Aorta (tissue), 5 donors: ENCODE results near the gene OTX1. TPM values are rescaled to one million over a fixed set of nuclear protein-coding genes. Genes with fewer than 3 reads are reported as not detected.
"Not testable (repeated sequence)": the region's sequence is repeated elsewhere in the genome, so short reads cannot be mapped to it uniquely, and the experiment has no call there.

Source experiments
- ATAC-seq: fragments of 200-7000 bp; cut with Tn5 transposase; one replicate; pipeline ENCODE4 v1.9.1; 2022; ENCODE audit warnings: moderate library complexity; ENCODE audit not compliant: low FRiP score
- DNase-seq, 2 donors: peaks; one replicate each; pipeline ENCODE4 v3.0.0-alpha.2; 2020
- H3K27ac ChIP-seq, 2 donors: one replicate each; pipeline ENCODE4 v1.5.1; 2013; ENCODE audit warnings: low read length in 2 of 2, mild to moderate bottlenecking in 2 of 2, moderate library complexity in 2 of 2, control low read depth in 1 of 2, inconsistent platforms in 1 of 2, low read depth in 1 of 2
- H3K27me3 ChIP-seq, 2 donors: one replicate each; pipeline ENCODE4 v1.6.1; 2013; ENCODE audit warnings: control low read depth in 1 of 2, low read length in 1 of 2, mild to moderate bottlenecking in 1 of 2, moderate library complexity in 1 of 2; ENCODE audit not compliant: insufficient read depth in 2 of 2, control insufficient read depth in 1 of 2
- H3K36me3 ChIP-seq, 2 donors: one replicate each; pipeline ENCODE4 v1.6.1; 2013; ENCODE audit warnings: control low read depth in 1 of 2, low read length in 1 of 2, mild to moderate bottlenecking in 1 of 2; ENCODE audit not compliant: insufficient read depth in 2 of 2, control insufficient read depth in 1 of 2
- H3K4me1 ChIP-seq, 2 donors: one replicate each; pipeline ENCODE4 v1.6.1; 2013; ENCODE audit warnings: low read length in 2 of 2, control low read depth in 1 of 2, mild to moderate bottlenecking in 1 of 2, moderate library complexity in 1 of 2; ENCODE audit not compliant: insufficient read depth in 2 of 2, control insufficient read depth in 1 of 2
- H3K4me3 ChIP-seq, 2 donors: one replicate each; pipeline ENCODE4 v1.5.1; 2013; ENCODE audit warnings: low read length in 2 of 2, control low read depth in 1 of 2, mild to moderate bottlenecking in 1 of 2
- H3K9me3 ChIP-seq: one replicate; pipeline ENCODE4 v1.6.1; 2013; ENCODE audit warnings: mild to moderate bottlenecking, low read length; ENCODE audit not compliant: control insufficient read depth
- WGBS, 2 donors: extraction: QIAGEN DNeasy Blood & Tissue Kit; methylation state at CpG; one replicate each; pipeline ENCODE4 v1.1.7; 2013; 5-methylcytosine and 5-hydroxymethylcytosine counted together
- intact Hi-C, 2 donors: fragments of 100-400 bp; cut with DNase I; formaldehyde crosslinking; loops; one replicate each; pipeline versions ENCODE4 v1.14.2 to v1.15.0; 2022
- polyA plus RNA-seq, 2 donors: library from polyadenylated mRNA; stranded (reverse); fragments of 200-250 nt; gene quantifications; one replicate each; pipeline ENCODE4 v1.2.3, GENCODE V29; 2013
- total RNA-seq, 2 donors: library from RNA; stranded (reverse); fragmentation: NEBNext Ultra II Directional; extraction: Animal tissue kit (Norgen Biotek cat#: 25700); gene quantifications; one replicate each; pipeline ENCODE4 v1.2.1, GENCODE V29; 2021
- donor health status: healthy with polysubstance abuse.
- donor health status: Bipolar disorder and iron deficiency.
- donor health status: DM: no; HTN: no; CAD: no.
- donor health status: DM: no; HTN: no; CAD: no.
- donor health status: DM: yes; HTN: yes; CAD: no.

The OTX1 gene
- total and polyA plus RNA-seq, 4 donors: not detected

DNA sequence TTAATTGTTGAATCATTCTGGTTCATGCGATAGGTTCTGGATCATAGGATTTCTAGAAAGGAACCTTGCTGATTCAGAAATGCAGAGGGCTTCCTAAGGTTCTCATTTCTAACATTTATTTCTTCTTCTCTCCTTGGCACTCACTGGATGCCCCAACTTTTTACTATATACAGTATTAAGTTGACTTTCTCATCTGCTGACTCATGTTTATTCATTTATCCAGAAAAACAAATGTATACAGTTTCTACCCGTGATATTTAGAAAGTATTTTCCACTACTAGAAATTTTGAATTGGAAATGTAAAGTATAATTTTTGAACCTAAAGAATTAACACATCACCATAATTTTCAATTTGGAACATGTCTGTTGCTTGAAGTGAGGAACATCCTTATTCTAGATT, 32.2 kb upstream of the OTX1 start:
- intact Hi-C loops: no loop called here
- no peaks in the 10 kb centered on the region for H3K4me1 ChIP-seq
- H3K4me3 ChIP-seq: no peak overlapping the region
- no peaks in the 10 kb centered on the region for H3K9me3 ChIP-seq
- DNase-seq: no peak
- H3K36me3 ChIP-seq: no peaks in the 10 kb centered on the region
- no peak overlapping the region for H3K27ac ChIP-seq
- H3K27me3 ChIP-seq: no peaks in the 10 kb centered on the region
- WGBS, 2 donors: 91 to 93% methylated on average over 2 of the region's 2 CpGs
- no peak for ATAC-seq

DNA sequence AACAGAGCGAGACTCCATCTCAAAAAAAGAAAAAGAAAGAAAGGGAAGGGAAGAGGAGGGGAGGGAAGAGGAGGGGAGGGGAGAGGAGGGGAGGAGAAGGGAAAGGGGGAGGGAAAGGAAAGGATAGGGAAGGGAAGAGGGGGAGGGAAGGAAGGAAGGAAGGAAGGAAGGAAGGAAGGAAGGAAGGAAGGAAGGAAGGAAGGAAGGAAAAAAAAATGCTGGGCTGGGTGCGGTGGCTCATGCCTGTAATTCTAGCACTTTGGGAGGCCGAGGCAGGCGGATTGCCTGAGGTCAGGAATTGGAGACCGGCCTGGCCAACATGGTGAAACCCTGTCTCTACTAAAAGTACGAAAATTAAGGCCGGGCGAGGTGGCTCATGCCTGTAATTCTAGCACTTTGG, 30.9 kb upstream of the OTX1 start:
- 96 to 97% methylated on average over 8 of the region's 8 CpGs for WGBS, 2 donors

DNA sequence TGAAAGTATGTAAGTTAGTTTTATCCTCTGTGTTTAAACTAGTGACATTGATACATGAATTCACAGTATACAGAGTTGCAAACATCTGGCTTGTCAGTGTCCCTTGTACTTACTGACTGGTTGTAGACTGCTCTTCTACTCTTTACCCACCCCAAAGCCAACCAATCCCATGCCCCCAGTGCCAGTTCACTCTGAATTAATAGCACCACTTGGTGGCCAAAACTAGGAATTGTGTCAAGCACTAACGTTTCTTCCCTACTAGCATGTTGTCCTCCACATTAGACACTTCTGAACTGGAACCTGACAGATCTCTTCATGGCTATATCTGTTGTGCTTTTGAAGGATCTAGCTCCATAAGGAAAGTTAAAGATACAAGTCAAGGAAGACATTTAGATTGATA, 27.2 kb upstream of the OTX1 start:
- no peaks in the 10 kb centered on the region for H3K9me3 ChIP-seq
- H3K4me1 ChIP-seq: no peaks in the 10 kb centered on the region
- intact Hi-C loops: loop anchor here in 1 of 2 donors (10.0 kb wide), 1 partner anchor 239 kb away; no protein-coding TSS in a partner anchor
- ATAC-seq: no peak
- no peaks in the 10 kb centered on the region for H3K27me3 ChIP-seq
- no peak overlapping the region for H3K27ac ChIP-seq
- H3K4me3 ChIP-seq: no peak overlapping the region
- DNase-seq: no peak
- peaks cover 0 to 7% of the 10 kb centered on the region in 2 donors for H3K36me3 ChIP-seq
- WGBS, 2 donors: 15 to 22% methylated on average over 1 of the region's 1 CpG

More for the DNA sequence above, 30.9 kb upstream of the OTX1 start:
- ATAC-seq, H3K27me3 ChIP-seq, H3K9me3 ChIP-seq, H3K27ac ChIP-seq, DNase-seq, H3K4me3 ChIP-seq, H3K4me1 ChIP-seq, H3K36me3 ChIP-seq: not testable (repeated sequence)
- intact Hi-C loops: loop anchor here in 1 of 2 donors (10.0 kb wide), 1 partner anchor 235 kb away; no protein-coding TSS in a partner anchor

DNA sequence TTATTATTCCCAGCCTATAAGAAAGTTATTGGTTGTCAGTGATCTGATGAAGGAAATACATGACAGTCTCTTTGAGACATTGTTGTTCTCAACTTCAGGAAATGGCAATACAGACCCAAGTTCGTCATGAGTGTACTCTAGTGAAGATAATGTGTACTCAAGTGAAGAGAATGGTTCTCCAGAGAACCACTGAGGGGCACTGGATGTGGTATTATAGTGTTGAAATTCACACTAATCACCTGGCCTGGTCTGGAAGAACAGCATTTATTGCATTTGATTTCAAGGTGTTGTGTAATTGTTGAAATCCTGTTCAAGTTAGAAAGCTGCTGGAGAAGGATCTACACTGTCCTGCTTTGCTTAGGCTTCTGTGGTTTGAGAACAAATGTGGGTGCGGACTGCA, 23.4 kb upstream of the OTX1 start:
- Histone ChIP-seq H3K9me3 (no peaks in the 10 kb centered on the region), H3K4me1 (no peaks in the 10 kb centered on the region), H3K27me3 (no peaks in the 10 kb centered on the region), H3K36me3 (peaks cover 0 to 7% of the 10 kb centered on the region in 2 donors), H3K27ac (no peak overlapping the region), H3K4me3 (no peak overlapping the region)
- intact Hi-C loops: loop anchor here in 1 of 2 donors (10.0 kb wide), 1 partner anchor 242 kb away; no protein-coding TSS in a partner anchor
- ATAC-seq (no peak), DNase-seq (no peak)
- 94 to 100% methylated on average over 2 of the region's 2 CpGs for WGBS, 2 donors

DNA sequence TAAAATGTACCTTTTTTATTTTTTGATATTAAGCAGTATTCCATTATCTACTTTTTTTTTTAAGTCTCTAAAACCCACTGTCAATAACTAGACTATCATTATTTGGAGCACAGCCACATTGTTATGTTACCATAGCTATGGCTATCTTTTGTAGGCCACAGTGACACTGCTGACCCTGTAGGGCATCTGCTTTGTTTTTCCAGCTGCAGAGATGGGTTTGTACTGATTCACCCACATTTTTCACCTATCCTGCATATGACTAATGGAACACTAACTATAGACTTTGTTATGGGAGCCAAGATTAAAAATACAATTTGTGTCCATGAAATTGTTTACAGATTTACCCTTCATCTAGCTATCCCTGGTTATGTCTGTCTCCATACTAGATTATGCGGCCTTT, 21.6 kb upstream of the OTX1 start:
- H3K36me3 ChIP-seq: peaks cover 0 to 7% of the 10 kb centered on the region in 2 donors
- ATAC-seq: no peak
- intact Hi-C loops: loop anchor here in 1 of 2 donors (10.0 kb wide), 1 partner anchor 244 kb away; no protein-coding TSS in a partner anchor
- H3K4me3 ChIP-seq: no peak overlapping the region
- DNase-seq: no peak
- H3K4me1 ChIP-seq: no peaks in the 10 kb centered on the region
- no peaks in the 10 kb centered on the region for H3K27me3 ChIP-seq
- H3K9me3 ChIP-seq: no peaks in the 10 kb centered on the region
- WGBS, 2 donors: 97 to 99% methylated on average over 1 of the region's 1 CpG
- no peak overlapping the region for H3K27ac ChIP-seq

DNA sequence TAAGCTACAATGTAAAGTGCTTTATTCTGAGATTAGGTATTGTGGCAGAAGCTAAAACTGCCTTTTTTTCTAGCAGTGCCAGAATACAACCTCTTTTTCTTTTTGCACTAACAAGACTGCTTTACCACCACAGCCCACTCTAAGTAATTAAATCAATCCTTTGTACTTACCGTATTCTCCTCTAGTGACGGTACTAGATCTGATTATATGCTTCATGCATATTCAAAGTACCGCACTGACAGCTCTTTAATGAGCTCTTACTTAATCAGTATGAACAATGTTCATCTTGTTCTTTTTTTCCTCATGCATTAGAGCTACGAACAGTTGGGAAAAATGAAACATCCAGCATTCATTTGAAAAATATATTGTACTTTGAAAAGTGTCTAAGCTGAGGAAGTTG, 16.1 kb upstream of the OTX1 start:
- DNase-seq (no peak), ATAC-seq (no peak)
- 97 to 98% methylated on average over 4 of the region's 4 CpGs for WGBS, 2 donors
- Histone ChIP-seq H3K36me3 (no peaks in the 10 kb centered on the region), H3K9me3 (no peaks in the 10 kb centered on the region), H3K27me3 (no peaks in the 10 kb centered on the region), H3K4me3 (no peak overlapping the region), H3K27ac (no peak overlapping the region), H3K4me1 (no peaks in the 10 kb centered on the region)
- intact Hi-C loops: no loop called here

DNA sequence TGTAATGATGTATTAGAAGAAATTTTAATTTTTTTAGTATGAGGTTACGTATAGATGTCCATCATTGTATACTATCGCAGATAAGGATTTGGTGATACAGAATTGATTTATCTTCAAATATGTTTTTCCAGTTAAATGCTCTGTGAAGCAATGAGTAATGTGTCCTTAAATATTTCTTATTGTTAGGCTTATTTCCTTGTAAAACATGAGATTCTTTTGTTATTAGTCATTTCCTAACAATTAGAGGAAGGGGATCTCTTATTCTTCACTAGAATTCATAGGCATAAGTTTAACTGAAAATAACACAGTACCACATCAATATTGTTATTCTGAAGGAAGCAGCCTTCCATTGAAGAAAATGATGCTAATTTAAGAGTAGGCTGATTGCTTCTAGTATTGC, 15.5 kb upstream of the OTX1 start:
- intact Hi-C loops: no loop called here
- no peak for DNase-seq

DNA sequence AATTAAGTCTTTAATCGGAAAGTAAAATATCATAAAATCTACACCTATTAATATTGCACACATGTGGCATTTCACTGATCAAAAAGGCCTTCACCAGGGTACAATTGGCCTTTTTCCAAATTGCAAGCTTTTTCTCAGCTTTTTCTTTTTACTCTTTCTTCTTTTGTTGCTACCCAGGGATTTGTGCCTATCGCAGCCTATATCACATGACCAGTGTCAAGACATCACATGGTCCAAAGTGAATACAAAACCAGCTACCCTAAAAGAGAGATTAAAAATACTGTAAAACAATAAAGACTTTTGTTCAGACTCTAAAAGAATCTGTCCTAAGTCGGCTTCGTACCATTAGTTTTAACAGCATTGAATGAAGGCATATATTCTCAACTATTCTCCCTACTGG, 15.0 kb upstream of the OTX1 start:
- 96% methylated on average over 4 of the region's 4 CpGs for WGBS, 2 donors

More for the DNA sequence above, 15.5 kb upstream of the OTX1 start:
- no peak overlapping the region for H3K27ac ChIP-seq
- no peak overlapping the region for H3K4me3 ChIP-seq
- WGBS, 2 donors: 96% methylated on average over 2 of the region's 2 CpGs
- H3K4me1 ChIP-seq: no peaks in the 10 kb centered on the region
- no peaks in the 10 kb centered on the region for H3K36me3 ChIP-seq
- H3K27me3 ChIP-seq: no peaks in the 10 kb centered on the region
- no peak for ATAC-seq
- no peaks in the 10 kb centered on the region for H3K9me3 ChIP-seq

DNA sequence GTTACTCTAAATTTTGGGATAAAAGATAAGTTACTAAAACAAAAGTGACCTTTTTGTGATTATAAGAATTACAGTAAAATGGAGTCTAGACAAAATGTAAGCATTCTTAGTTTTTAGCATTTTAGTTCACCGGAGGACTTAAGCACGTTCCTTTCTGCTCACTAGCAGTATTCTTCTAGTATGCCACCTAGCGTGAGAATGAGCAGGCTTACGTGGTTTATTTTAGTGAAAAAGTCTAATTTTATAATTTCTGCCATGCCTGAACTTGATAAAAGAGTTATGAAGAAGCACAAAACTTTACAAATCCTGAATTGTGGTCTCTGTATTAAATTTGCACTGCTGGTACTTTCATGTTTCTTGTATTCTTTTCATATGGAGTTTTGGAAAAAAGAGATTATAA, 12.6 kb upstream of the OTX1 start:
- DNase-seq (no peak), ATAC-seq (no peak)
- Histone ChIP-seq H3K4me1 (no peaks in the 10 kb centered on the region), H3K9me3 (no peaks in the 10 kb centered on the region), H3K27me3 (peaks cover 0 to 2% of the 10 kb centered on the region in 2 donors), H3K36me3 (no peaks in the 10 kb centered on the region), H3K27ac (no peak overlapping the region), H3K4me3 (no peak overlapping the region)
- WGBS, 2 donors: 96 to 97% methylated on average over 4 of the region's 4 CpGs
- intact Hi-C loops: no loop called here

More for the DNA sequence above, 15.0 kb upstream of the OTX1 start:
- intact Hi-C loops: no loop called here
- no peak overlapping the region for H3K4me3 ChIP-seq
- ATAC-seq (no peak), DNase-seq (no peak)
- H3K36me3 ChIP-seq: no peaks in the 10 kb centered on the region
- no peaks in the 10 kb centered on the region for H3K4me1 ChIP-seq
- no peaks in the 10 kb centered on the region for H3K9me3 ChIP-seq
- H3K27ac ChIP-seq: no peak overlapping the region
- H3K27me3 ChIP-seq: peaks cover 0 to 1% of the 10 kb centered on the region in 2 donors
